HepG2 (cell line): Measurements from ENCODE around the gene H3-3A. TPM values are rescaled to one million over a fixed set of nuclear protein-coding genes. Genes with fewer than 3 reads are reported as not detected.
A peak's percentile ranks its signal among the peaks of the same experiment; 100 is the strongest.

ENCODE experiments used
- GMEB1 ChIP-seq: sonication (generic); formaldehyde crosslinking; IDR thresholded peaks from 2 replicates; pipeline ENCODE4 v1.5.1; 2020; ENCODE audit warnings: missing genetic modification reagents, mild to moderate bottlenecking, borderline replicate concordance
- ISX ChIP-seq: sonication (generic); formaldehyde crosslinking; conservative IDR thresholded peaks from 2 replicates; pipeline ENCODE4 v1.5.0; 2020; ENCODE audit warnings: missing genetic modification reagents
- KLF13 ChIP-seq: sonication (generic); formaldehyde crosslinking; IDR thresholded peaks from 2 replicates; pipeline ENCODE4 v1.4.0; 2020; ENCODE audit warnings: mild to moderate bottlenecking, missing genetic modification reagents
- MAZ ChIP-seq, 2 experiments: sonication (generic) in 1 of 2; formaldehyde crosslinking in 1 of 2; IDR thresholded peaks; 2 replicates each; pipeline versions ENCODE4 v1.5.0 to v1.6.1; 2012 to 2020; ENCODE audit warnings: low read depth in 2 of 2, mild to moderate bottlenecking in 2 of 2, borderline replicate concordance in 1 of 2, improper control_type of control experiment in 1 of 2, low read length in 1 of 2, missing genetic modification reagents in 1 of 2, moderate library complexity in 1 of 2
- RBAK ChIP-seq: sonication (generic); formaldehyde crosslinking; IDR thresholded peaks from 2 replicates; pipeline ENCODE4 v1.5.1; 2020; ENCODE audit warnings: mild to moderate bottlenecking, missing genetic modification reagents
- SMC3 ChIP-seq: IDR thresholded peaks from 2 replicates; pipeline ENCODE4 v1.6.1; 2011; ENCODE audit warnings: low read length, improper control_type of control experiment
- TAF1 ChIP-seq: sonication (generic); formaldehyde crosslinking; IDR thresholded peaks from 2 replicates; pipeline ENCODE4 v1.4.0; 2020; ENCODE audit warnings: missing genetic modification reagents
- TAF15 ChIP-seq: fragments of 200-400 bp; formaldehyde crosslinking; IDR thresholded peaks from one replicate; pipeline ENCODE4 v1.6.1; 2018; ENCODE audit warnings: mild to moderate bottlenecking, low read depth, low read length; ENCODE audit not compliant: poor library complexity, severe bottlenecking
- TBX2 ChIP-seq: sonication (generic); formaldehyde crosslinking; IDR thresholded peaks from 2 replicates; pipeline ENCODE4 v1.5.0; 2020; ENCODE audit warnings: missing genetic modification reagents, mild to moderate bottlenecking, borderline replicate concordance
- U2AF2 ChIP-seq: fragments of 200-400 bp; formaldehyde crosslinking; IDR thresholded peaks from 2 replicates; pipeline ENCODE4 v1.6.1; 2017; ENCODE audit warnings: low read depth, mild to moderate bottlenecking, low read length
- ZNF20 ChIP-seq: sonication (generic); formaldehyde crosslinking; IDR thresholded peaks from 2 replicates; pipeline ENCODE4 v1.4.0; 2020; ENCODE audit warnings: mild to moderate bottlenecking, moderate library complexity, missing genetic modification reagents
- ZNF256 ChIP-seq: sonication (generic); formaldehyde crosslinking; conservative IDR thresholded peaks from 2 replicates; pipeline ENCODE4 v1.4.0; 2020; ENCODE audit warnings: missing genetic modification reagents
- ZNF260 ChIP-seq: sonication (generic); formaldehyde crosslinking; IDR thresholded peaks from 2 replicates; pipeline ENCODE4 v1.4.0; 2020; ENCODE audit warnings: missing genetic modification reagents, low read depth, mild to moderate bottlenecking, borderline replicate concordance
- ZNF44 ChIP-seq: sonication (generic); formaldehyde crosslinking; IDR thresholded peaks from 2 replicates; pipeline ENCODE4 v1.5.1; 2020; ENCODE audit warnings: mild to moderate bottlenecking, missing genetic modification reagents
- ZNF713 ChIP-seq: sonication (generic); formaldehyde crosslinking; IDR thresholded peaks from 2 replicates; pipeline ENCODE4 v1.4.0; 2020; ENCODE audit warnings: mild to moderate bottlenecking, missing genetic modification reagents
- ZNF740 ChIP-seq: sonication (generic); formaldehyde crosslinking; IDR thresholded peaks from 2 replicates; pipeline ENCODE4 v1.4.0; 2020; ENCODE audit warnings: missing genetic modification reagents
- polyA plus RNA-seq, 8 experiments: library from polyadenylated mRNA; depleted of rRNA in 3 of 8; stranded (reverse) in 7 of 8; unstranded in 1 of 8; fragments of >200 nt; fragmentation: Illumina TruSeq in 4 of 8; extraction: Trizol in 4 of 8; gene quantifications; 2 replicates each; pipeline versions ENCODE4 v1.2.1 to v1.2.3, GENCODE V29; 2011 to 2016; ENCODE audit warnings: low read depth in 4 of 8, missing spikeins in 1 of 8, mixed read lengths in 1 of 8; ENCODE audit not compliant: insufficient read depth in 1 of 8
- total RNA-seq, 5 experiments: library from RNA; depleted of rRNA; stranded (reverse); fragments of >200 nt; fragmentation: Illumina TruSeq; extraction: Trizol; gene quantifications; 2 replicates each; pipeline ENCODE4 v1.2.3, GENCODE V29; 2016; ENCODE audit warnings: low read depth in 1 of 5
- TF ChIP-seq, protein P1 (sequence below): sonication (generic); formaldehyde crosslinking; IDR thresholded peaks from 2 replicates; pipeline ENCODE4 v1.8.1; 2023; ENCODE audit warnings: mild to moderate bottlenecking, inconsistent platforms, moderate library complexity, missing genetic modification reagents, borderline replicate concordance
- TF ChIP-seq, protein P2 (sequence below): sonication (generic); formaldehyde crosslinking; IDR thresholded peaks from 2 replicates; pipeline ENCODE4 v1.4.0; 2020; ENCODE audit warnings: mild to moderate bottlenecking, low read depth, missing genetic modification reagents
- TF ChIP-seq, protein P3 (sequence below): sonication (generic); formaldehyde crosslinking; IDR thresholded peaks from 2 replicates; pipeline ENCODE4 v1.4.0; 2020; ENCODE audit warnings: missing genetic modification reagents

The H3-3A gene
- total and polyA plus RNA-seq, 2 of the 13 experiments (the other 11 are each of a cell fraction or from before 2014, with no cell fraction given), result 221 to 320 TPM

GRCh38 chr1:226062558-226063223 is at the start of gene H3-3A (continued):
- TF ChIP-seq, protein P1, sequence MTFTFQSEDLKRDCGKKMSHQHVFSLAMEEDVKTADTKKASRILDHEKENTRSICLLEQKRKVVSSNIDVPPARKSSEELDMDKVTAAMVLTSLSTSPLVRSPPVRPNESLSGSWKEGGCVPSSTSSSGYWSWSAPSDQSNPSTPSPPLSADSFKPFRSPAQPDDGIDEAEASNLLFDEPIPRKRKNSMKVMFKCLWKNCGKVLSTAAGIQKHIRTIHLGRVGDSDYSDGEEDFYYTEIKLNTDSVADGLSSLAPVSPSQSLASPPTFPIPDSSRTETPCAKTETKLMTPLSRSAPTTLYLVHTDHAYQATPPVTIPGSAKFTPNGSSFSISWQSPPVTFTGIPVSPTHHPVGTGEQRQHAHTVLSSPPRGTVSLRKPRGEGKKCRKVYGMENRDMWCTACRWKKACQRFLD (CRISPR knock-in tag), result no peak
- TF ChIP-seq MAZ (IDR thresholded peaks at IDR 0.05; ENCODE audit: borderline replicate concordance, low read depth, low read length), result peak; percentile 11; the same call in 1 of the 2 replicates
- TF ChIP-seq MAZ (CRISPR knock-in tag; IDR thresholded peaks at IDR 0.05; ENCODE audit: low read depth), result no peak
- no peak for TF ChIP-seq U2AF2
- no peak for TF ChIP-seq SMC3
- TF ChIP-seq ZNF713 (CRISPR knock-in tag), result no peak
- TF ChIP-seq ZNF260 (CRISPR knock-in tag), result no peak
- no peak for TF ChIP-seq ZNF20 (CRISPR knock-in tag)
- no peak for TF ChIP-seq TAF15
- TF ChIP-seq, protein P2, sequence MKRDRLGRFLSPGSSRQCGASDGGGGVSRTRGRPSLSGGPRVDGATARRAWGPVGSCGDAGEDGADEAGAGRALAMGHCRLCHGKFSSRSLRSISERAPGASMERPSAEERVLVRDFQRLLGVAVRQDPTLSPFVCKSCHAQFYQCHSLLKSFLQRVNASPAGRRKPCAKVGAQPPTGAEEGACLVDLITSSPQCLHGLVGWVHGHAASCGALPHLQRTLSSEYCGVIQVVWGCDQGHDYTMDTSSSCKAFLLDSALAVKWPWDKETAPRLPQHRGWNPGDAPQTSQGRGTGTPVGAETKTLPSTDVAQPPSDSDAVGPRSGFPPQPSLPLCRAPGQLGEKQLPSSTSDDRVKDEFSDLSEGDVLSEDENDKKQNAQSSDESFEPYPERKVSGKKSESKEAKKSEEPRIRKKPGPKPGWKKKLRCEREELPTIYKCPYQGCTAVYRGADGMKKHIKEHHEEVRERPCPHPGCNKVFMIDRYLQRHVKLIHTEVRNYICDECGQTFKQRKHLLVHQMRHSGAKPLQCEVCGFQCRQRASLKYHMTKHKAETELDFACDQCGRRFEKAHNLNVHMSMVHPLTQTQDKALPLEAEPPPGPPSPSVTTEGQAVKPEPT, result no peak
- TF ChIP-seq ISX (CRISPR knock-in tag), result no peak
- peak; percentile 77; the same call in 1 of the 2 replicates for TF ChIP-seq ZNF740 (CRISPR knock-in tag)
- peak; percentile 48 for TF ChIP-seq TBX2 (CRISPR knock-in tag)
- no peak for TF ChIP-seq ZNF44 (CRISPR knock-in tag)
- no peak for TF ChIP-seq RBAK (CRISPR knock-in tag)
- no peak for TF ChIP-seq KLF13
- no peak for TF ChIP-seq ZNF256 (CRISPR knock-in tag)
- TF ChIP-seq TAF1, result peak; percentile 95
- no peak for TF ChIP-seq GMEB1
- TF ChIP-seq, protein P3, sequence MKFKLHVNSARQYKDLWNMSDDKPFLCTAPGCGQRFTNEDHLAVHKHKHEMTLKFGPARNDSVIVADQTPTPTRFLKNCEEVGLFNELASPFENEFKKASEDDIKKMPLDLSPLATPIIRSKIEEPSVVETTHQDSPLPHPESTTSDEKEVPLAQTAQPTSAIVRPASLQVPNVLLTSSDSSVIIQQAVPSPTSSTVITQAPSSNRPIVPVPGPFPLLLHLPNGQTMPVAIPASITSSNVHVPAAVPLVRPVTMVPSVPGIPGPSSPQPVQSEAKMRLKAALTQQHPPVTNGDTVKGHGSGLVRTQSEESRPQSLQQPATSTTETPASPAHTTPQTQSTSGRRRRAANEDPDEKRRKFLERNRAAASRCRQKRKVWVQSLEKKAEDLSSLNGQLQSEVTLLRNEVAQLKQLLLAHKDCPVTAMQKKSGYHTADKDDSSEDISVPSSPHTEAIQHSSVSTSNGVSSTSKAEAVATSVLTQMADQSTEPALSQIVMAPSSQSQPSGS, result peak; percentile 78
